Measurements from ENCODE around the gene GFI1. TPM values are rescaled to one million over a fixed set of nuclear protein-coding genes. Genes with fewer than 3 reads are reported as not detected.

Gene GFI1
- total and polyA plus RNA-seq, 2 of the 13 experiments (the other 11 are each of a cell fraction or from before 2014, with no cell fraction given) = 10.3 to 10.5 TPM

DNA sequence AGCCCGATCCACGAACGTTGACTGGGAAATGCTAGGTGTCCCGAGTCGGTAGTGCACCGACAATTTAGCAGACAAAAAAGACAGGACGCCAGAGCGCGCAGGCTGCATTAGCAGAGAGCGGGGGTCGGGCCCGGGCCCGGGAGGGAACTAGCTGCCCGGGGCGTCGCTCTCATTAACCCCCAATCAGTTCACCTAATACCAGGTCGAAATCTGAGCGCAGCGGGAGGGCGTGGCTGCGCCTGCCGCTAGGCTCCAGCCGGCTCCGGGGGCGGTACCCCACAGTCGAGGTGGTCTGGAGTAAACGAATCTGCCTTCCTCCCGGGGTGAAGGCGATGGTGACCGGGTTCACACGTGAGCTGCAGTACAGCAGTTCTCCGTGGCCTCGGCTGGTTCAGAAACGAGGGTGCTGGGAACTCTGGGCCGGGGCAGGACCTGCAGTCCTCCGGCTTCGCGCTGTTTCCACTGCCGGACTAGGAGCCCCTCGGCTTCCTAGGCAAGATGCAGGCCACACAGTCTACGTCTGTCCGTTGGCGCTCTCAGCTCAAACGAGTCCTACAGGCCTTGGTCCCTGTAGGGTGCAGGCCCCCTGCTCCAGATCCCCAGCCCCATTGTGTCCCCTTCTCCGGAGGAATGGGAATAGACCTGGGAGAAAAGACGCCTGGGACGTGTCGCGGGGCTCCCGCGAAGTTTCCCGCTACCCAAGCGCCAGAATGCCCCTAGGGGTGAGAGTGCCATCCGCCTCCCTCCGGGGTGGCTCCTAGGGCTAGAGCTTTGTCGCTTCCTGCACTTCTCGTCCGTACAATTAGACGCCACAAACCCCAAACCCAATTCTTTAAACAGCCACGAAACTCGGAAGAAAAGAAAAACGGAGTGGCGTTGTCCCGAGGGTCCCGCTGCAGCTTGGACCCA, 2.0 kb downstream of the GFI1 start (continued):
- TF ChIP-seq GFI1 (CRISPR knock-in tag; IDR thresholded peaks at IDR 0.05; ENCODE audit: borderline replicate concordance) (peak; percentile 16; the same call in 1 of the 2 replicates), ZNF276 (CRISPR knock-in tag; IDR thresholded peaks at IDR 0.05; ENCODE audit: low read depth) (0 out of 2 replicates have a peak, but pooled peaks have one; percentile 61), AGO2 (optimal IDR thresholded peaks at IDR 0.05; ENCODE audit: low read depth, low read length) (peak; percentile 34), ZNF501 (CRISPR knock-in tag; IDR thresholded peaks at IDR 0.05) (peak; percentile 35), DR1 (CRISPR knock-in tag; IDR thresholded peaks at IDR 0.05) (peak; percentile 35; the same call in 1 of the 2 replicates), PHF21A (CRISPR knock-in tag; IDR thresholded peaks at IDR 0.05) (peak; percentile 50; the same call in 1 of the 2 replicates), KDM5B (CRISPR knock-in tag; IDR thresholded peaks at IDR 0.05; ENCODE audit: borderline replicate concordance) (no peak), IKZF4 (CRISPR knock-in tag; IDR thresholded peaks at IDR 0.05; ENCODE audit: borderline replicate concordance, low read depth, not compliant biosample characterization) (no peak), THRA (CRISPR knock-in tag; IDR thresholded peaks at IDR 0.05; ENCODE audit: borderline replicate concordance) (no peak), CTCF (CRISPR knock-in tag; IDR thresholded peaks at IDR 0.05) (0 out of 2 replicates have a peak, but pooled peaks have one; percentile 12), RBM22 (optimal IDR thresholded peaks at IDR 0.05; ENCODE audit: low read length) (peak; percentile 23), CHCHD3 (CRISPR knock-in tag; IDR thresholded peaks at IDR 0.05) (0 out of 2 replicates have a peak, but pooled peaks have one; percentile 7), ZFP82 (CRISPR knock-in tag; IDR thresholded peaks at IDR 0.05; ENCODE audit: borderline replicate concordance) (no peak)
- TF ChIP-seq, protein P1, sequence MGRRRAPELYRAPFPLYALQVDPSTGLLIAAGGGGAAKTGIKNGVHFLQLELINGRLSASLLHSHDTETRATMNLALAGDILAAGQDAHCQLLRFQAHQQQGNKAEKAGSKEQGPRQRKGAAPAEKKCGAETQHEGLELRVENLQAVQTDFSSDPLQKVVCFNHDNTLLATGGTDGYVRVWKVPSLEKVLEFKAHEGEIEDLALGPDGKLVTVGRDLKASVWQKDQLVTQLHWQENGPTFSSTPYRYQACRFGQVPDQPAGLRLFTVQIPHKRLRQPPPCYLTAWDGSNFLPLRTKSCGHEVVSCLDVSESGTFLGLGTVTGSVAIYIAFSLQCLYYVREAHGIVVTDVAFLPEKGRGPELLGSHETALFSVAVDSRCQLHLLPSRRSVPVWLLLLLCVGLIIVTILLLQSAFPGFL (CRISPR knock-in tag; IDR thresholded peaks at IDR 0.05) = no peak
- TF ChIP-seq, protein P2, sequence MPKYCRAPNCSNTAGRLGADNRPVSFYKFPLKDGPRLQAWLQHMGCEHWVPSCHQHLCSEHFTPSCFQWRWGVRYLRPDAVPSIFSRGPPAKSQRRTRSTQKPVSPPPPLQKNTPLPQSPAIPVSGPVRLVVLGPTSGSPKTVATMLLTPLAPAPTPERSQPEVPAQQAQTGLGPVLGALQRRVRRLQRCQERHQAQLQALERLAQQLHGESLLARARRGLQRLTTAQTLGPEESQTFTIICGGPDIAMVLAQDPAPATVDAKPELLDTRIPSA (CRISPR knock-in tag; IDR thresholded peaks at IDR 0.05; ENCODE audit: borderline replicate concordance) = 0 out of 2 replicates have a peak, but pooled peaks have one; percentile 2
- TF ChIP-seq, protein P3, sequence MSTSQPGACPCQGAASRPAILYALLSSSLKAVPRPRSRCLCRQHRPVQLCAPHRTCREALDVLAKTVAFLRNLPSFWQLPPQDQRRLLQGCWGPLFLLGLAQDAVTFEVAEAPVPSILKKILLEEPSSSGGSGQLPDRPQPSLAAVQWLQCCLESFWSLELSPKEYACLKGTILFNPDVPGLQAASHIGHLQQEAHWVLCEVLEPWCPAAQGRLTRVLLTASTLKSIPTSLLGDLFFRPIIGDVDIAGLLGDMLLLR (CRISPR knock-in tag; IDR thresholded peaks at IDR 0.05) = no peak
- TF ChIP-seq, protein P4, sequence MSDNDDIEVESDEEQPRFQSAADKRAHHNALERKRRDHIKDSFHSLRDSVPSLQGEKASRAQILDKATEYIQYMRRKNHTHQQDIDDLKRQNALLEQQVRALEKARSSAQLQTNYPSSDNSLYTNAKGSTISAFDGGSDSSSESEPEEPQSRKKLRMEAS (IDR thresholded peaks at IDR 0.05) = peak; percentile 38

All from HepG2 (cell line).